SJCRH30 (cell line): Measurements from ENCODE around the gene CCDC183. TPM values are rescaled to one million over a fixed set of nuclear protein-coding genes. Genes with fewer than 3 reads are reported as not detected.
"Not testable (repeated sequence)": the region's sequence is repeated elsewhere in the genome, so short reads cannot be mapped to it uniquely, and the experiment has no call there.

Experiments used
- DNase-seq, 2 experiments: peaks; one replicate each; pipeline ENCODE4 v3.0.0-alpha.2; 2015 to 2020
- H3K27ac ChIP-seq: fragments of 250-450 bp; sonication (Bioruptor Pico); 2 replicates; pipeline ENCODE4 v1.5.1; 2020; ENCODE audit warnings: mild to moderate bottlenecking, moderate library complexity
- H3K27me3 ChIP-seq: fragments of 250-450 bp; sonication (Bioruptor Pico); 2 replicates; pipeline ENCODE4 v1.5.1; 2020; ENCODE audit warnings: mild to moderate bottlenecking, moderate library complexity
- H3K36me3 ChIP-seq: fragments of 250-450 bp; sonication (Bioruptor Pico); 2 replicates; pipeline ENCODE4 v1.5.1; 2020; ENCODE audit warnings: mild to moderate bottlenecking, moderate library complexity
- H3K4me1 ChIP-seq: fragments of 250-450 bp; sonication (Bioruptor Pico); 2 replicates; pipeline ENCODE4 v1.5.1; 2020; ENCODE audit warnings: mild to moderate bottlenecking, moderate library complexity
- H3K4me3 ChIP-seq: fragments of 250-450 bp; sonication (Bioruptor Pico); 2 replicates; pipeline ENCODE4 v1.5.1; 2020; ENCODE audit warnings: mild to moderate bottlenecking, moderate library complexity
- H3K9me3 ChIP-seq: fragments of 250-450 bp; sonication (Bioruptor Pico); replicated peaks from 2 replicates; pipeline ENCODE4 v1.5.1; 2020; ENCODE audit warnings: mild to moderate bottlenecking, moderate library complexity
- total RNA-seq: library from RNA; depleted of rRNA; stranded (reverse); fragments of >200 nt; shearing (Covaris generic); gene quantifications from 2 replicates; pipeline ENCODE4 v1.2.3, GENCODE V29; 2014

The CCDC183 gene
- total RNA-seq, 1 experiment from 2014 or later = 0.14 TPM

DNA sequence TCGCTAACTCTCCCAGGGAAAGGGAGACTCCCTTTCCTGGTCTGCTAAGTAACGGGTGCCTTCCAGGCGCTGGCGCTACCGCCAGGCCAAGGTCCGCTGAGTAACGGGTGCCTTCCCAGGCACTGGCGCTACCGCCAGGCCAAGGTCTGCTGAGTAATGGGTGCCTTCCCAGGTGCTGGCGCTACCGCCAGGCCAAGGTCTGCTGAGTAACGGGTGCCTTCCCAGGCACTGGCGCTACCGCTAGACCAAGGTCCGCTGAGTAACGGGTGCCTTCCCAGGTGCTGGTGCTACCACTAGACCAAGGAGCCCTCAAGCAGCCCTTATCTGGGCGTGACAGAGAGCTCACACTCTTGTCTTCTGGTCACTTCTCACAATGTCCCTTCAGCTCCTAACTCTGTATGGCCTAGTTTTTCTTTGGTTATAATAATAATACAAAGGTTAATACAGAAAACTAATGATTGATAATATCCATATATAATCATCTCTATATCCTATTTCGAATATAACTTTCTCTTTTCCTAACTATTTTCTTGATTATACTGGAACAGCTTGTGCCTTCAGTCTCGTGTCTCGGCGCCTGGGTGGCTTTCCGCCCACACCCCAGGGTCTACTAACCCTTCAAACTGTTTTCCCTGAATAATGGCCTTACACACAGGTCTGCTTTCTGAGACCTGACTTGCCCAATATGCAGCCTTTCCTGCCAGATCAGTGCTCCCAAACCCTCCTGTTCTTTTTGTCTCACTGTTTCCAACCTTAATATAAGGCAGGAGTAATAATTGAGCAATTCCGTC, 10.4 kb upstream of the CCDC183 start:
- H3K4me1 ChIP-seq = peaks cover 26% of the 10 kb centered on the region
- DNase-seq, H3K4me3 ChIP-seq, H3K9me3 ChIP-seq, H3K27ac ChIP-seq, H3K36me3 ChIP-seq: not testable (repeated sequence)
- peaks cover 10% of the 10 kb centered on the region for H3K27me3 ChIP-seq

DNA sequence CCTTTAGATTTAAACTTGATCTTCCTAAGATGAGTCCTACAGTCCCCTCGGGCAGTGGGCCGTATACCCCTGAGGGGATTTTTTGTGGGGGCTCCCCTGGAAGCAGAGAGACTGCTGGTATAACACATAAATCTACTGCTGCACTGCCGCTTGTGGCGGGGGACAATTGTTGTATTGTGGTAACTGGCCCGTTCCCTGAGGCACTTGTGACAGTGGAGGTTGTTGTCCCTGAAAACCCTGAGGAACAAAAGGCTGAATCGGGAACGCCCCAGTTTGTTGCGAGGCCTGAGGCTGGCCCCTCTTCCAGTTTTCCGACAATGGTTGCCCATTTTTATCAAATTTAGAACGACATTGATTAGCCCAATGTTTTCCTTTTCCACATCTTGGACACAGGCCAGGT, 9.7 kb upstream of the CCDC183 start:
- H3K4me3 ChIP-seq = no peak overlapping the region
- H3K4me1 ChIP-seq = peaks cover 26% of the 10 kb centered on the region
- peaks cover 4% of the 10 kb centered on the region for H3K27me3 ChIP-seq
- no peaks in the 10 kb centered on the region for H3K36me3 ChIP-seq
- no peak overlapping the region for H3K27ac ChIP-seq
- no peak for DNase-seq
- H3K9me3 ChIP-seq = no peaks in the 10 kb centered on the region; the same call in 1 of the 2 replicates

DNA sequence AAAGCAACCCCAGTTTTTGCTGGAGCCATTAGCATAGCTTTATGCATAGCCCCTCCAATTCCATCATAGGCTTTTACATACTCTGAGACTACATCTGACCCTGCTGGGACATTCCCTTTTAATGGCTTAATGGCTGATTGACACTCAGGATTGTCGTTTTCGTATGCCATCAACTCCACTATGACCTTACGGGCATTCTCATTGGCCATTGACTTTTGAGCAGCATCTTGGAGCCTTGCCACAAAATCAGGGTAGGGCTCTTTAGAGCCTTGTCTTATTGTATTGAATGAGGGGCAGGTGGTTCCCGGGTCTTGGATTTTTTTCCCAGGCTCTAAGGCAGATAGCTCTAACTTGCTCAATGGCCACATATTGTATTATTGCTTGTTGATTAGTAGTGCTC, 9.2 kb upstream of the CCDC183 start:
- not testable (repeated sequence) for H3K27ac ChIP-seq, H3K27me3 ChIP-seq, DNase-seq, H3K4me3 ChIP-seq, H3K9me3 ChIP-seq, H3K36me3 ChIP-seq
- H3K4me1 ChIP-seq = peaks cover 26% of the 10 kb centered on the region

DNA sequence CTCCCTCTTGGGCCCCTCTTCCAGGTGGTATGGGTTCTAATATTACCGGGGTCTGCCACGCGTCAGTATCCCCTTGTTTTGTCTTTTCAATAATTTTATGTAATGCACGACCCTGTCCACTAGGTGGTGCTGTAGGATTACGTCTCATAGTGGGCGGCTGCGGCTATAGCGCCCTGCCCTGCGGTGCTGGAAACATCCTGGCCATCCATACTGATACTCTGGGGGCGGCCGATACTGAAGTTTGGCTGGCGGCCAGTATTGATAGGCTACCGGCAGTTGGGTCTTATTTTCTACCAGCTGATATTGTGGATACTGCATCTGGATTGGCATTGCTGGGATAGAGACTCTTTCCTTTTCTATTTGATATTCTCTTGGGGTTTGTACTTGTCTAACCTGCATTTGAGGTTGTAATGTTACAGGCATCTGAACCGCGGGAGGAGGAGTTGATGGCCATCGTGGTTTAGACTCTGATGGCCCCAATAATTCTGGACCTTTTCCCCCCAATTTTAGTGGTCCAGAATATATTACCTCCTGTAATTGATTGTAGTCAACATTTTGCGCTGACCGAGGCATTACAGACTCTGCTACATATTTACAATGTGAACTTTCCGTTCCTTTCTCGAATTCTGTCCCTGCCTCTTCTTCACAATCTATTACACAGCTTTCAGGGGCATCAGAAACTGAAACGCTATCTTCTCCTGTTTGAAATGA, 8.3 kb upstream of the CCDC183 start:
- H3K4me3 ChIP-seq = no peak overlapping the region
- no peaks in the 10 kb centered on the region; the same call in 1 of the 2 replicates for H3K9me3 ChIP-seq
- no peak overlapping the region for H3K27ac ChIP-seq
- peaks cover 3% of the 10 kb centered on the region for H3K27me3 ChIP-seq
- DNase-seq = peak; percentile 67 to 90
- H3K4me1 ChIP-seq = peaks cover 25% of the 10 kb centered on the region
- no peaks in the 10 kb centered on the region for H3K36me3 ChIP-seq

DNA sequence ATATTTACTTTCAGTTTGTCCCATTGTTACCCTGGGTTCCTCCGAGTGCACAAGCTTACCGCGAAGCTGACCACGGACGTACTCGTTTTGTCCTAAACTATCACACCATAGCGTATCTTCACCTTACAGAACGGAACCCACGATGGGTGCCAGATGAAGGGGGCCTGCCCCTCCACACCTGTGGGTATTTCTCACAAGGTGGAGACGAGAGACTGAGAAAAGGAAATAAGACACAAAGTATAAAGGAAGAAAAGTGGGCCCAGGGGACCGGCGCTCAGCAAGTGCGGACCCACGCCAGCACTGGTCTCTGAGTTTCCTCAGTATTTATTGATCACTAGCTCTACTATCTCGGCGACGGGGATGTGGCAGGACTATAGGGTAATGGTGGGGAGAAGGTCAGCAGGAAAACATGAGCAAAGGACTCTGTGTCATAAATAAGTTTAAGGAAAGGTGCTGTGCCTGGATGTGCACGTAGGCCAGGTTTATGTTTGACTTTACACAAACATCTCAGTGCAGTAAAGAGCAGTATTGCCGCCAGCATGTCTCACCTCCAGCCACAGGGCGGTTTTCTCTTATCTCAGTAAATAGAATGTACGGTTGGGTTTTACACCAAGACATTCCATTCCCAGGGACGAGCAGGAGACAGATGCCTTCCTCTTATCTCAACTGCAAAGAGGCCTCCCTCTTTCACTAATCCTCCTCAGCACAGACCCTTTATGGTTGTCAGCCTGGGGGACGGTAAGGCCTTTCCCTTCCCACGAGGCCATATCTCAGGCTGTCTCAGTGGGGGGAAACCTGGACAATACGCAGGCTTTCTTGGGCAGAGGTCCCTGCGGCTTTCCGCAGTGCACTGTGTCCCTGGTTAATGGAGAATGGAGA, 7.3 kb upstream of the CCDC183 start:
- H3K4me3 ChIP-seq, H3K27ac ChIP-seq, H3K36me3 ChIP-seq, H3K27me3 ChIP-seq, DNase-seq, H3K9me3 ChIP-seq: not testable (repeated sequence)
- H3K4me1 ChIP-seq = peaks cover 23% of the 10 kb centered on the region

DNA sequence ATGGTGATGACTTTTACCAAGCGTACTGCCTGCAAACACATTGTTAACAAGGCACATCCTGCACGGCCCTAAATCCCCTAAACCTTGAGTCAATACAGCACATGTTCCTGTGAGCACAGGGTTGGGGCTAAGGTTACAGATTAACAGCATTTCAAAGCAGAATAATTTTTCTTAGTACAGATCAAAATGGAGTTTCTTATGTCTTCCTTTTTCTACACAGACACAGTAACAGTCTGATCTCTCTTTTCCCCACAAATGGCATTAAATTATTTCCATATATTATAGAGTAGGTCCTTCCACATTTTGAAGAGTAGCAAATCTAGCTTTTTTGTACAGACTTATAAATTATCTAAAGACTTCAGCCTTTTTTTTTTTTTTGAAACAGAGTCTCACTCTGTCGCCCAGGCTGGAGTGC, 6.6 kb upstream of the CCDC183 start:
- Histone ChIP-seq H3K27me3 (no peaks in the 10 kb centered on the region; the same call in none of the 2 replicates), H3K36me3 (no peaks in the 10 kb centered on the region), H3K4me1 (peaks cover 23% of the 10 kb centered on the region), H3K9me3 (no peaks in the 10 kb centered on the region), H3K27ac (no peak overlapping the region), H3K4me3 (no peak overlapping the region)
- DNase-seq = peak in 1 of 2 experiments; percentile 59

DNA sequence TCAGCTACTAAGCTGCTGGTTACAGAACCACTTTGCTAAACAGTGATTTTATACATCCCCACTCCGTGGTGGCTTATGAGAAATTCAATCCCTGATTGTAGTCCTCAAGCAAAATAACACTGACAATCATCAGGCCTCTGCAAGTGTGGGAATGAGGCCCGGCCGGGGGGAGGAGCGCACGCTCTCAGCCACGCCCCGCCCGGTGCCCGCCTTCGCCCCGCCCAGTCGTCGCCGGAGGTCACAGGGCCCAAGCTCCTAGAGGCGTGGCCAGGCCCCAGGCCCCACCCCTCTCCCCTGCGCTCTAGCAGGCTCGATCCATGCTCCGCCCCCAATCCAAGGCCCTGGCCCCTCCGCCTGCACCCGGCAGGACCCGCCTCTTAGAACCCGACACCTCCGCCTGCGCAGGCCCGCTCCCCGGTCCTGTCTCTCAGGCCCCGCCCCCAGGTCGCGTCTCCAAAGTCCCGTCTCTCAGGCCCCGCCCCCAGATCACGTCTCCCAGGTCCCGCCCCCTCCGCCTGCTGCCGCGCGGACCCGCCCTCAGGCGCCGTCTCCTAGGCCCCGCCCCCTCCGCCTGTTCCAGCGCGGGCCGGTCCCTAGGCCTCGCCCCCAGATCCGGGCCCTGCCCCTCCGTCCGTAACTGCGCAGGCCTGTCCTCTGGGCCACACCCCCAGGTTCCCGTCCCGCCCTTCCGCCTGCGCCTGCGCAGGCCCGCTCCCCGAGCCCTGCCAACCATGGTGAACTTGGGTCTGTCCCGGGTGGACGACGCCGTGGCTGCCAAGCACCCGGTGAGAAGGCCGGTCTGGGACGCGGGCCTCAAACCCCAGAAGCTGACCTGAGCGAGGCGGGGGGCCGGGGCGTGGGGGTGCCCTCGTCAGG, 5.3 kb upstream of the CCDC183 start, which contains the start of gene TMEM141:
TMEM141 (plus strand) TSS at position 705 of the 876 bp plus-strand sequence; CDS start at position 732, 27 bp downstream.
- peak; percentile 100 for DNase-seq
- Histone ChIP-seq H3K27ac (peak within 1 kb of the TSS; percentile 33; the same call in 1 of the 2 replicates), H3K36me3 (no peaks in the 10 kb centered on the region), H3K27me3 (no peaks in the 10 kb centered on the region; the same call in none of the 2 replicates), H3K9me3 (no peaks in the 10 kb centered on the region), H3K4me1 (peaks cover 28% of the 10 kb centered on the region), H3K4me3 (peak within 1 kb of the TSS; percentile 69)

DNA sequence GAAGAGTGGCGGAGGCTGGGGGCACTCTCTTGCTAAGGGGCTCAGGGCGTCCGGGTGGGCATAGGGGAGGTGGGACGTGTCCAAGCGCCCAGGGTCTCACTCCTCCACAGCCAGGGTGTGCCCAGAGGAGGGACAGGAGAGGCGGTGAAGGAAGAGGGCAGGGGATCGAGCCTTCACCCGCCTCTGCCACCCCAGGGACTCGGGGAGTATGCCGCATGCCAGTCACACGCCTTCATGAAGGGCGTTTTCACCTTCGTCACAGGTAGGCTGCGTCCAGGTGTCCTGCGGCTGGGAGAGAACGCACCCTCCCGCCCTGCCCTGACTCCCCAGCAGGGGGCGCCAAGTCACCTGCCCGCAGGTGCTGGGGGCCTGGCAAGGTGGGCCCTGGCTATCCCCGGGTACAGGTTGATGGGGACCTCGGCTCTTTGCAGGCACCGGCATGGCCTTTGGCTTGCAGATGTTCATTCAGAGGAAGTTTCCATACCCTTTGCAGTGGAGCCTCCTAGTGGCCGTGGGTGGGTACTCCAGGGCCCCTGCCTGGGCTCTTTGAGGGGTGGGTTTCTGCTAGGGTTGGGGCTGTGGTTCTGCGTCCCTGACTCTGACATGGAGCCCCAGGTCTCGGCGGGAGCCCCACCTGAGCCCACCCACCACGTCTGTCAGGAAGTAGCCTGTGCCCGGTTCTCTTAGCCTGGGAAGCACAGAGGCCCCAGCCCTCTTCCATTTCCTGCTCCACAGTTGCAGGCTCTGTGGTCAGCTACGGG, 4.4 kb upstream of the CCDC183 start:
- H3K4me1 ChIP-seq = peaks cover 36% of the 10 kb centered on the region
- peak overlapping the region; percentile 33; the same call in 1 of the 2 replicates for H3K27ac ChIP-seq
- peak overlapping the region; percentile 69 for H3K4me3 ChIP-seq
- DNase-seq = peak; percentile 55 to 64
- no peaks in the 10 kb centered on the region for H3K9me3 ChIP-seq
- no peaks in the 10 kb centered on the region; the same call in none of the 2 replicates for H3K27me3 ChIP-seq
- no peaks in the 10 kb centered on the region for H3K36me3 ChIP-seq

DNA sequence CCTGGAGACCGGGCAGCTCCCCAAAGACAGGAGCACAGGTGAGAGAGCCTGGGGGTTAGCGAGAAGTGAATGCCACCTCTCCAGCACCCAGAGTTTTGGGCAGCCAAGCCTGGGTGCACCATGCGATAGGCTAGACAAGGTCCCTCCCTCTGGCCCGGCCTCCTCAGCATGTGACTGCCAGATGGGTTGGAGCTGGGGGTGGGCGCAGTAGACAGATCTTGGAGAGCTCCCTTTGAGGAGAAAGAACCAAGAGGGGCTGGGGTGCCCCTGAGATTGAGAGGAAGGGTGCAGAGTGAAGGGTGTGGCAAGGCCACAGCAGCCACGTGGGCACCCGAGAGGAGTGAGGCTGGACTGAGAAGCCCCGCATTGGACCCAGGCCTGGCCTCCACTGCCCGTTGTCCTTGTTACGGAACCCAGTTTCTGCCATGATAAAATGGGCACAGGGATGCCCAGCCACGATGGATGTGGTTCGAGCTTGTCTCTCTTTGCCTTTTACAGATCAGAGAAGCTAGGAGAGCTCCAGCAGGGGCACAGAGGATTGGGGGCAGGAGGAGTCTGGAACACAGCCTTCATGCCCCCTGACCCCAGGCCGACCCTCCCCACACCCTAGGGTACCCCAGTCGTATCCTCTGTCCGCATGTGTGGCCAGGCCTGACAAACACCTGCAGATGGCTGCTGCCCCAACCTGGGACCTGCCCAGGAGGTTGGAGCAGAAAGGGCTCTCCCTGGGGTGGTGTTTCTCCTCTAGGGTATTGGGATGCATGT, 3.6 kb upstream of the CCDC183 start:
- H3K36me3 ChIP-seq = no peaks in the 10 kb centered on the region
- no peaks in the 10 kb centered on the region; the same call in none of the 2 replicates for H3K27me3 ChIP-seq
- DNase-seq = no peak
- H3K9me3 ChIP-seq = no peaks in the 10 kb centered on the region
- H3K4me3 ChIP-seq = no peak overlapping the region
- H3K27ac ChIP-seq = no peak overlapping the region
- peaks cover 43% of the 10 kb centered on the region for H3K4me1 ChIP-seq

DNA sequence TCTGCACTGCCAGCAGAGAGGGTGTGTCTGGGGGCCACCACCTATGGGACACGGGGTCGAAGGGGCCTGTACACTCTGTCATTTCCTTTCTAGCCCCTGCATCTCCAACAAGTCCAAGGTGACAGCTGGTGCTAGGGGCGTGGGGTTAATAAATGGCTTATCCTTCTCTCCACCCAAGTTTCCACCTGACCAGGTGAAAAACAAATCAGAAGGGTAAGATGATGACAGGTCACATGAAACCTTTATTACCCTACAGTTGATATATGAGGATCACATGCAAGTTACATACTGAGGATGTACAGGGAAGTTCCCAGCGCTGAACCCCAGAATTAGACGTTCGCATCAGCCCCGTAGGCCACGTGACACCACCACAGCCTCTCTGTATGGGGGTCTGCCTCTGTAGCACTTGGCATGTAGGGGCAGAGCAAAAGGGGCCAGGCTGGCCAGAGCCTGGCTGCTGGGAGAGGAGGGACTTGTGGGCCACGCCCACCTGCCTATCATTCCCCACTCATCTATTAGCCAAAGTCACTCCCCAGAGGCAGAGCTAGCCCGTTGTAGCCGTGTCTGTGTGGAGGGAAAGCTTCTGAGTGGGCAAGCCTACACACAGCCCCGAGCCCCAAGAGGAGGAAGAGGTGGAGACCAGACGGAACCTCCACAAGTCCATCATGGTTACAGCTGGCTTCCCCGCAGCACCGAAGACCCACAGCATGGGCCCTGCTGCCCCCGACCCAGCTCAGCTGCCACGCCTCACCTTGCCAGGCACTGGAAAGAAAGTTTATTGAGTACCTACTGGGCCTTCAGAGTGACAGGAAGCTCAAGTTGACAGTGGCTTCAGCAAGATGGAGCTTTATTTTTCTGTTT, 2.8 kb upstream of the CCDC183 start:
- Histone ChIP-seq H3K4me1 (peaks cover 39% of the 10 kb centered on the region), H3K4me3 (no peak overlapping the region), H3K27me3 (no peaks in the 10 kb centered on the region; the same call in 1 of the 2 replicates), H3K27ac (no peak overlapping the region), H3K36me3 (no peaks in the 10 kb centered on the region), H3K9me3 (no peaks in the 10 kb centered on the region)
- no peak for DNase-seq

DNA sequence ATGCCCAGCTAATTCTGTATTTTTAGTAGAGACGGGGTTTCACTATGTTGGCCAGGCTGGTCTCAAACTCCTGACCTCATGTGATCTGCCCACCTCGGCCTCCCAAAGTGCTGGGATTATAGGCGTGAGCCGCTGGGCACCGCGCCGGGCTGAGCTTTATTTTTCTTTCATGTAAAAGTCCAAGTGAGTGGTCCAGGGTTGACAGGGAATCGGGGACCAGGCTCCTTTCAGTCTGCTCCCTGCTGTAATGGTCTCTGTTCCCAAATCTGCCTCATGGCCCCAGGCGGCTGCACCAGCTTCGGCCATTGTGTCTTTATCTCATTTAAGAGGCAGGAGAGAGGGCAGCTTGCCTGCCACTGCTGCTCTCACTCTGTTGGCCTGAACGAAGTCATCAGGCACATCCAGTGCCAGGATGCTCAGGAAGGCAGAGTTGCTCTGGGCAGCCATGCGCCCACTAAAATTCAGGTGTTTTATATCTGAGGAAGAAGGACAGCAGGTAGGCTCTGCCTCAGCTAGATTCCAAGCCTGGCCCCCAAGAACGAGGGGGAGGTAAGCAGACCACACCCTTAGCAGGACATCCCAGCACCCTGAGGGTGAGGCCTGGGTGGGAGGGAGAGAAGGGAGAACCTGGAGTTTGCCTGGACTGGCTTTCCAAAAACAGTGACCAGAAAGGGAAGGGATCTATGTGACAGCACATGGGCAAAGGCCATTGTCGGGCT, 1.7 kb upstream of the CCDC183 start:
- DNase-seq = no peak
- H3K4me1 ChIP-seq = peaks cover 33% of the 10 kb centered on the region
- H3K4me3 ChIP-seq = no peak overlapping the region
- H3K27me3 ChIP-seq = peaks cover 9% of the 10 kb centered on the region
- H3K27ac ChIP-seq = no peak overlapping the region
- no peaks in the 10 kb centered on the region for H3K9me3 ChIP-seq
- no peaks in the 10 kb centered on the region for H3K36me3 ChIP-seq
